ENCODE results near the gene GLI3.

- TF ChIP-seq ARNT (IDR thresholded peaks at IDR 0.05), result no peak
- no peak for TF ChIP-seq BHLHE40 (IDR thresholded peaks at IDR 0.05; ENCODE audit: borderline replicate concordance)
- no peak for TF ChIP-seq HDGF (IDR thresholded peaks at IDR 0.05; ENCODE audit: borderline replicate concordance)
- no peak for TF ChIP-seq FOXM1 (IDR thresholded peaks at IDR 0.05; ENCODE audit: borderline replicate concordance)
- no peak for TF ChIP-seq TARDBP (IDR thresholded peaks at IDR 0.05)
- TF ChIP-seq SP1 (IDR thresholded peaks at IDR 0.05), result no peak
- no peak for TF ChIP-seq SUZ12 (IDR thresholded peaks at IDR 0.05)
- TF ChIP-seq FOXA1 (IDR thresholded peaks at IDR 0.05), result no peak
- no peak for TF ChIP-seq ELF4 (IDR thresholded peaks at IDR 0.05)
- no peak for TF ChIP-seq FOXK2 (IDR thresholded peaks at IDR 0.05)
Observed at GRCh38 chr7:42096268-42096667, 140.7 kb downstream of the GLI3 start.
